Thyroid gland (tissue), 4 donors: Measurements from ENCODE around the gene GNPTG. TPM values are rescaled to one million over a fixed set of nuclear protein-coding genes. Genes with fewer than 3 reads are reported as not detected.

Experiments used
- DNase-seq, 2 donors: peaks; one replicate each; pipeline ENCODE4 v3.0.0-alpha.2; 2019
- H3K27ac ChIP-seq, 3 donors: fragments of 200-600 bp; sonication (generic); 1 replicate in 2 of 3; 2 replicates in 1 of 3; pipeline ENCODE4 v1.5.1; 2016 to 2019; ENCODE audit warnings: mild to moderate bottlenecking in 1 of 3, moderate library complexity in 1 of 3
- H3K27me3 ChIP-seq: fragments of 200-600 bp; sonication (generic); one replicate; pipeline ENCODE4 v1.5.1; 2019
- H3K36me3 ChIP-seq, 2 donors: fragments of 200-600 bp; sonication (generic); one replicate each; pipeline ENCODE4 v1.5.1; 2016 to 2019
- H3K4me1 ChIP-seq, 2 donors: fragments of 200-600 bp; sonication (generic); one replicate each; pipeline ENCODE4 v1.5.1; 2017 to 2019
- H3K4me3 ChIP-seq, 3 donors: fragments of 200-600 bp; sonication (generic); replicated peaks in 1 of 3; 1 replicate in 2 of 3; 2 replicates in 1 of 3; pipeline ENCODE4 v1.5.1; 2016; ENCODE audit warnings: mild to moderate bottlenecking in 1 of 3
- H3K9me3 ChIP-seq: fragments of 200-600 bp; sonication (generic); one replicate; pipeline ENCODE4 v1.5.1; 2017
- CTCF ChIP-seq, 6 experiments: fragments of 200-600 bp in 3 of 6; fragments of 450-650 bp in 3 of 6; sonication (generic) in 3 of 6; IDR thresholded peaks; one replicate each; pipeline ENCODE4 v1.5.1; 2016 to 2019; ENCODE audit warnings: antibody characterized with exemption in 6 of 6, mild to moderate bottlenecking in 2 of 6, inconsistent platforms in 1 of 6, moderate library complexity in 1 of 6
- POLR2A ChIP-seq, 2 donors: fragments of 450-650 bp; IDR thresholded peaks; one replicate each; pipeline ENCODE4 v1.6.1; 2017; ENCODE audit warnings: antibody characterized with exemption in 2 of 2, mild to moderate bottlenecking in 2 of 2, moderate library complexity in 1 of 2
- WGBS, 2 donors: methylation state at CpG; one replicate each; pipeline ENCODE4 v1.1.5; 2017; 5-methylcytosine and 5-hydroxymethylcytosine counted together
- intact Hi-C: fragments of 100-400 bp; cut with DNase I; formaldehyde crosslinking; loops from one replicate; pipeline ENCODE4 v1.15.1; 2023
- total RNA-seq, 4 donors: library from RNA; depleted of rRNA; stranded (reverse); fragments of >200 nt; gene quantifications; one replicate each; pipeline ENCODE4 v1.2.3, GENCODE V29; 2016

The GNPTG gene
- total RNA-seq, 4 donors from 2014 or later = 53.6 to 121 (median 70.0) TPM

- Histone ChIP-seq H3K4me3 (no peak overlapping the region), H3K27me3 (peaks cover 9% of the 10 kb centered on the region), H3K4me1 (peaks cover 4 to 23% of the 10 kb centered on the region in 2 donors), H3K9me3 (no peaks in the 10 kb centered on the region), H3K36me3 (no peaks in the 10 kb centered on the region), H3K27ac (no peak overlapping the region)
- TF ChIP-seq CTCF (IDR thresholded peaks at IDR 0.05) = no peak
- no peak for TF ChIP-seq POLR2A (IDR thresholded peaks at IDR 0.05)
- WGBS, 2 donors = 44 to 60% methylated on average over 4 to 9 of the region's 9 CpGs
- no peak for DNase-seq
- intact Hi-C loops = no loop called here
These were observed 14.2 kb upstream of the GNPTG start for GRCh38 chr16:1337486-1337885.

- H3K9me3 ChIP-seq = no peaks in the 10 kb centered on the region
- H3K36me3 ChIP-seq = no peaks in the 10 kb centered on the region
- H3K27ac ChIP-seq = no peak overlapping the region
- peak; percentile 20 to 43 for DNase-seq
- intact Hi-C loops = no loop called here
- WGBS, 2 donors = 62 to 80% methylated on average over 1 to 9 of the region's 30 CpGs
- H3K4me1 ChIP-seq = peaks cover 7 to 23% of the 10 kb centered on the region in 2 donors
- H3K27me3 ChIP-seq = peaks cover 9% of the 10 kb centered on the region
- no peak for TF ChIP-seq POLR2A (IDR thresholded peaks at IDR 0.05)
- peak in 1 of 6 experiments; percentile 35 for TF ChIP-seq CTCF (IDR thresholded peaks at IDR 0.05)
- H3K4me3 ChIP-seq = no peak overlapping the region
These were observed 13.5 kb upstream of the GNPTG start for GRCh38 chr16:1338119-1338730.

- Histone ChIP-seq H3K9me3 (no peaks in the 10 kb centered on the region), H3K4me1 (peaks cover 6 to 15% of the 10 kb centered on the region in 2 donors), H3K27me3 (peaks cover 3% of the 10 kb centered on the region), H3K27ac (no peak overlapping the region), H3K4me3 (no peak overlapping the region), H3K36me3 (no peaks in the 10 kb centered on the region)
- intact Hi-C loops = no loop called here
- TF ChIP-seq POLR2A (IDR thresholded peaks at IDR 0.05) = no peak
- TF ChIP-seq CTCF (IDR thresholded peaks at IDR 0.05) = no peak
- DNase-seq = no peak
- WGBS, 2 donors = 75 to 80% methylated on average over 15 to 31 of the region's 31 CpGs
These were observed 12.7 kb upstream of the GNPTG start for GRCh38 chr16:1338855-1339675.

GRCh38 chr16:1340730-1341494 is 10.8 kb upstream of the GNPTG start:
- peaks cover 4 to 11% of the 10 kb centered on the region in 2 donors for H3K4me1 ChIP-seq
- DNase-seq = no peak
- H3K4me3 ChIP-seq = no peak overlapping the region
- intact Hi-C loops = loop anchor here (10.0 kb wide), 1 partner anchor 134 kb away; the partner anchor contains the start of gene CLCN7
- no peaks in the 10 kb centered on the region for H3K9me3 ChIP-seq
- no peak overlapping the region for H3K27ac ChIP-seq
- WGBS, 2 donors = 87 to 89% methylated on average over 12 to 13 of the region's 36 CpGs
- TF ChIP-seq CTCF (IDR thresholded peaks at IDR 0.05) (no peak), POLR2A (IDR thresholded peaks at IDR 0.05) (no peak)
- H3K27me3 ChIP-seq = no peaks in the 10 kb centered on the region
- no peaks in the 10 kb centered on the region for H3K36me3 ChIP-seq
